Liver (tissue), 9 donors: ENCODE data around the gene RFLNA. TPM values are rescaled to one million over a fixed set of nuclear protein-coding genes. Genes with fewer than 3 reads are reported as not detected.

Source experiments
- DNase-seq: peaks from one replicate; pipeline ENCODE4 v3.0.0-alpha.2; 2017; ENCODE audit warnings: low spot score
- H3K27ac ChIP-seq, 2 donors: one replicate each; pipeline ENCODE4 v1.7.0; 2013; ENCODE audit warnings: inconsistent platforms in 2 of 2, low read length in 2 of 2, control low read depth in 1 of 2, low read depth in 1 of 2, mild to moderate bottlenecking in 1 of 2
- H3K27me3 ChIP-seq, 4 donors: one replicate each; pipeline versions ENCODE4 v1.6.1 to v1.7.0; 2013; ENCODE audit warnings: low read length in 3 of 4, inconsistent platforms in 1 of 4, mild to moderate bottlenecking in 1 of 4, moderate library complexity in 1 of 4; ENCODE audit not compliant: control insufficient read depth in 4 of 4, insufficient read depth in 4 of 4
- H3K36me3 ChIP-seq, 4 donors: one replicate each; pipeline versions ENCODE4 v1.6.1 to v1.7.0; 2013; ENCODE audit warnings: low read length in 3 of 4, mild to moderate bottlenecking in 3 of 4, low read depth in 1 of 4, moderate library complexity in 1 of 4; ENCODE audit not compliant: control insufficient read depth in 4 of 4, insufficient read depth in 3 of 4
- H3K4me1 ChIP-seq, 4 donors: one replicate each; pipeline versions ENCODE4 v1.6.1 to v1.7.0; 2013; ENCODE audit warnings: low read length in 3 of 4, mild to moderate bottlenecking in 3 of 4, moderate library complexity in 1 of 4; ENCODE audit not compliant: control insufficient read depth in 4 of 4, insufficient read depth in 4 of 4
- H3K4me3 ChIP-seq, 3 donors: one replicate each; pipeline versions ENCODE4 v1.6.1 to v1.7.0; 2013; ENCODE audit warnings: low read length in 3 of 3, control low read depth in 1 of 3, low read depth in 1 of 3, mild to moderate bottlenecking in 1 of 3
- H3K9ac ChIP-seq, 2 donors: one replicate each; pipeline ENCODE4 v1.7.0; 2013; ENCODE audit warnings: low read length in 2 of 2, mild to moderate bottlenecking in 2 of 2, moderate library complexity in 2 of 2, control low read depth in 1 of 2, low read depth in 1 of 2
- H3K9me3 ChIP-seq, 4 donors: one replicate each; pipeline versions ENCODE4 v1.6.1 to v1.7.0; 2013; ENCODE audit warnings: low read length in 3 of 4; ENCODE audit not compliant: control insufficient read depth in 4 of 4
- CTCF ChIP-seq: fragments of 150-350 bp; IDR thresholded peaks from 2 replicates; pipeline ENCODE4 v1.5.1; 2017; ENCODE audit warnings: improper control_type of control experiment, low read depth, low read length; ENCODE audit not compliant: missing input control
- EGR1 ChIP-seq, 2 donors: IDR thresholded peaks; 2 replicates each; pipeline ENCODE4 v1.6.1; 2016 to 2018; ENCODE audit warnings: antibody characterized with exemption in 2 of 2, low read depth in 2 of 2
- FOXA2 ChIP-seq: IDR thresholded peaks from 2 replicates; pipeline ENCODE4 v1.6.1; 2016; ENCODE audit warnings: antibody characterized with exemption
- HNF4G ChIP-seq: IDR thresholded peaks from 2 replicates; pipeline ENCODE4 v1.6.1; 2016; ENCODE audit warnings: antibody characterized with exemption
- JUND ChIP-seq, 2 donors: IDR thresholded peaks; 2 replicates each; pipeline ENCODE4 v1.6.1; 2016; ENCODE audit warnings: antibody characterized with exemption in 2 of 2
- RAD21 ChIP-seq, 2 donors: IDR thresholded peaks; 2 replicates each; pipeline ENCODE4 v1.6.1; 2016; ENCODE audit warnings: antibody characterized with exemption in 2 of 2, mild to moderate bottlenecking in 2 of 2
- REST ChIP-seq: IDR thresholded peaks from 2 replicates; pipeline ENCODE4 v1.6.1; 2016; ENCODE audit warnings: antibody characterized with exemption, mild to moderate bottlenecking
- TAF1 ChIP-seq: conservative IDR thresholded peaks from 2 replicates; pipeline ENCODE4 v1.6.1; 2016; ENCODE audit warnings: antibody characterized with exemption, mild to moderate bottlenecking
- YY1 ChIP-seq: IDR thresholded peaks from 2 replicates; pipeline ENCODE4 v1.6.1; 2016; ENCODE audit warnings: antibody characterized with exemption, mild to moderate bottlenecking
- WGBS: extraction: QIAGEN DNeasy Blood & Tissue Kit; methylation state at CpG from one replicate; pipeline ENCODE4 v1.1.7; 2013; 5-methylcytosine and 5-hydroxymethylcytosine counted together
- polyA plus RNA-seq, 2 donors: library from polyadenylated mRNA; stranded (reverse) in 1 of 2; unstranded in 1 of 2; fragments of 200-250 nt in 1 of 2; fragments of >200 nt in 1 of 2; fragmentation: Nextera tagmentation in 1 of 2; extraction: Ambion mirVana in 1 of 2; gene quantifications; one replicate each; pipeline versions ENCODE4 v1.2.1 to v1.2.3, GENCODE V29; 2013 to 2015
- total RNA-seq, 2 donors: library from RNA; depleted of rRNA; stranded (reverse); fragments of >200 nt; gene quantifications; one replicate each; pipeline ENCODE4 v1.2.3, GENCODE V29; 2014
- donor health status: healthy.
- donor health status: healthy.
- donor health status: healthy.
- donor health status: healthy.
- donor health status: healthy.

RFLNA gene
- total and polyA plus RNA-seq, 4 donors = 0.05 TPM; not detected in 2

GRCh38 chr12:124283326-124283725 lies 11.6 kb upstream of the RFLNA start:
- Histone ChIP-seq H3K9me3 (peaks cover 0 to 12% (median 8%) of the 10 kb centered on the region in 4 donors), H3K27me3 (peaks cover 0 to 7% (median 3%) of the 10 kb centered on the region in 4 donors), H3K27ac (no peak overlapping the region), H3K9ac (no peak overlapping the region), H3K4me3 (no peak overlapping the region), H3K36me3 (no peaks in the 10 kb centered on the region), H3K4me1 (no peaks in the 10 kb centered on the region)
- 72% methylated on average over 7 of the region's 7 CpGs for WGBS
- TF ChIP-seq FOXA2 = no peak
- no peak for TF ChIP-seq REST
- TF ChIP-seq RAD21 (IDR thresholded peaks at IDR 0.05) = no peak
- TF ChIP-seq YY1 = no peak
- no peak for TF ChIP-seq JUND (IDR thresholded peaks at IDR 0.05)
- no peak for TF ChIP-seq TAF1
- DNase-seq = no peak

- Histone ChIP-seq H3K9ac (no peak overlapping the region), H3K27ac (no peak overlapping the region), H3K27me3 (peaks cover 0 to 7% (median 1%) of the 10 kb centered on the region in 4 donors), H3K4me1 (no peaks in the 10 kb centered on the region), H3K4me3 (no peak overlapping the region), H3K9me3 (peaks cover 0 to 12% (median 8%) of the 10 kb centered on the region in 4 donors), H3K36me3 (no peaks in the 10 kb centered on the region)
- no peak for TF ChIP-seq CTCF
- 87% methylated on average over 5 of the region's 5 CpGs for WGBS
- no peak for DNase-seq
Observed at GRCh38 chr12:124284368-124284767, 10.5 kb upstream of the RFLNA start.

- peaks cover 0 to 5% (median 1%) of the 10 kb centered on the region in 4 donors for H3K27me3 ChIP-seq
- H3K27ac ChIP-seq = no peak overlapping the region
- DNase-seq = no peak
- no peaks in the 10 kb centered on the region for H3K4me1 ChIP-seq
- no peak overlapping the region for H3K4me3 ChIP-seq
- peaks cover 0 to 12% (median 7%) of the 10 kb centered on the region in 4 donors for H3K9me3 ChIP-seq
- H3K9ac ChIP-seq = no peak overlapping the region
- TF ChIP-seq HNF4G (no peak), EGR1 (IDR thresholded peaks at IDR 0.05; ENCODE audit: low read depth in 2 of 2) (no peak), JUND (IDR thresholded peaks at IDR 0.05) (no peak)
- 68% methylated on average over 8 of the region's 8 CpGs for WGBS
- H3K36me3 ChIP-seq = no peaks in the 10 kb centered on the region
Observed at GRCh38 chr12:124286414-124286813, 8.5 kb upstream of the RFLNA start.
